H9 (cell line): ENCODE results near the gene EML1. TPM values are rescaled to one million over a fixed set of nuclear protein-coding genes. Genes with fewer than 3 reads are reported as not detected.

ENCODE experiments used
- DNase-seq: peaks from one replicate; pipeline ENCODE4 v3.0.0-alpha.2; 2017
- H2AFZ ChIP-seq: one replicate; pipeline ENCODE4 v1.6.1; 2013; ENCODE audit warnings: mild to moderate bottlenecking, low read length, control low read depth, moderate library complexity
- H2AK5ac ChIP-seq: 2 replicates; pipeline ENCODE4 v1.6.1; 2013; ENCODE audit warnings: low read length, control low read depth, mixed read lengths; ENCODE audit not compliant: insufficient read length
- H2BK120ac ChIP-seq: one replicate; pipeline ENCODE4 v1.6.1; 2013; ENCODE audit warnings: low read depth, mild to moderate bottlenecking, low read length, control low read depth, inconsistent platforms; ENCODE audit not compliant: poor library complexity, severe bottlenecking
- H2BK12ac ChIP-seq: 2 replicates; pipeline ENCODE4 v1.6.1; 2013; ENCODE audit warnings: low read length, control low read depth, mixed read lengths, low read depth; ENCODE audit not compliant: insufficient read length
- H2BK15ac ChIP-seq: 2 replicates; pipeline ENCODE4 v1.6.1; 2013; ENCODE audit warnings: low read depth, low read length, control low read depth
- H2BK20ac ChIP-seq: one replicate; pipeline ENCODE4 v1.6.1; 2013; ENCODE audit warnings: low read depth, mild to moderate bottlenecking, low read length, control low read depth, inconsistent platforms; ENCODE audit not compliant: poor library complexity, severe bottlenecking
- H2BK5ac ChIP-seq: 2 replicates; pipeline ENCODE4 v1.6.1; 2013; ENCODE audit warnings: low read length, control low read depth, mixed read lengths; ENCODE audit not compliant: insufficient read length
- H3K14ac ChIP-seq: 2 replicates; pipeline ENCODE4 v1.6.1; 2013; ENCODE audit warnings: low read length, control low read depth; ENCODE audit not compliant: insufficient read depth
- H3K18ac ChIP-seq: 2 replicates; pipeline ENCODE4 v1.6.1; 2013; ENCODE audit warnings: low read depth, mild to moderate bottlenecking, mixed read lengths, low read length, control low read depth; ENCODE audit not compliant: insufficient read length
- H3K23ac ChIP-seq: 2 replicates; pipeline ENCODE4 v1.6.1; 2013; ENCODE audit warnings: low read length, control low read depth, mixed read lengths, low read depth; ENCODE audit not compliant: insufficient read length
- H3K23me2 ChIP-seq: 2 replicates; pipeline ENCODE4 v1.6.1; 2013; ENCODE audit warnings: low read depth, mild to moderate bottlenecking, mixed read lengths, low read length, control low read depth; ENCODE audit not compliant: insufficient read length, poor library complexity, severe bottlenecking
- H3K27ac ChIP-seq: 2 replicates; pipeline ENCODE4 v1.5.1; 2013; ENCODE audit warnings: low read length, control low read depth, mixed read lengths, low read depth; ENCODE audit not compliant: insufficient read length
- H3K27me3 ChIP-seq: 2 replicates; pipeline ENCODE4 v1.6.1; 2013; ENCODE audit warnings: low read length, control low read depth, inconsistent platforms; ENCODE audit not compliant: insufficient read depth
- H3K4ac ChIP-seq: 2 replicates; pipeline ENCODE4 v1.6.1; 2013; ENCODE audit warnings: low read depth, mild to moderate bottlenecking, control low read depth, inconsistent platforms, low read length, moderate library complexity
- H3K4me1 ChIP-seq: 2 replicates; pipeline ENCODE4 v1.6.1; 2013; ENCODE audit warnings: low read length, control low read depth, inconsistent platforms; ENCODE audit not compliant: insufficient read depth
- H3K4me2 ChIP-seq: 2 replicates; pipeline ENCODE4 v1.6.1; 2013; ENCODE audit warnings: low read length, control low read depth, mixed read lengths; ENCODE audit not compliant: insufficient read length, insufficient read depth
- H3K56ac ChIP-seq: 2 replicates; pipeline ENCODE4 v1.6.1; 2013; ENCODE audit warnings: low read depth, mild to moderate bottlenecking, mixed read lengths, low read length, control low read depth; ENCODE audit not compliant: insufficient read length
- H3K79me1 ChIP-seq: 2 replicates; pipeline ENCODE4 v1.6.1; 2013; ENCODE audit warnings: low read depth, mild to moderate bottlenecking, moderate library complexity, low read length, control low read depth, inconsistent platforms; ENCODE audit not compliant: insufficient read depth, poor library complexity, severe bottlenecking
- H3K79me2 ChIP-seq: 2 replicates; pipeline ENCODE4 v1.6.1; 2013; ENCODE audit warnings: low read length, control low read depth, inconsistent platforms; ENCODE audit not compliant: insufficient read depth
- H3K9ac ChIP-seq: 2 replicates; pipeline ENCODE4 v1.6.1; 2013; ENCODE audit warnings: low read length, control low read depth, mixed read lengths; ENCODE audit not compliant: insufficient read length; ENCODE audit errors: extremely low read depth
- H3K9me3 ChIP-seq: one replicate; pipeline ENCODE4 v1.6.1; 2013; ENCODE audit warnings: low read depth, low read length, inconsistent platforms; ENCODE audit not compliant: control insufficient read depth
- H3T11ph ChIP-seq: one replicate; pipeline ENCODE4 v1.6.1; 2013; ENCODE audit warnings: mild to moderate bottlenecking, low read length, control low read depth, inconsistent platforms
- H4K20me1 ChIP-seq: one replicate; pipeline ENCODE4 v1.6.1; 2013; ENCODE audit not compliant: control insufficient read depth, insufficient read length, insufficient read depth
- H4K5ac ChIP-seq: 2 replicates; pipeline ENCODE4 v1.6.1; 2013; ENCODE audit warnings: low read depth, mild to moderate bottlenecking, mixed read lengths, low read length, control low read depth; ENCODE audit not compliant: insufficient read length
- H4K8ac ChIP-seq: replicated peaks from 2 replicates; pipeline ENCODE4 v1.6.1; 2013; ENCODE audit warnings: low read length, control low read depth, mixed read lengths, low read depth; ENCODE audit not compliant: insufficient read length
- H4K91ac ChIP-seq: 2 replicates; pipeline ENCODE4 v1.6.1; 2013; ENCODE audit warnings: low read depth, mild to moderate bottlenecking, moderate library complexity, mixed read lengths, low read length, control low read depth; ENCODE audit not compliant: insufficient read length
- H3K27ac Mint-ChIP-seq, 3 experiments: 2 replicates in 2 of 3; 3 replicates in 1 of 3; pipeline ENCODE4 v1.8.0; 2020 to 2021; ENCODE audit warnings: mixed read lengths in 3 of 3, mild to moderate bottlenecking in 1 of 3, moderate library complexity in 1 of 3
- H3K27me3 Mint-ChIP-seq: 2 replicates; pipeline ENCODE4 v1.8.0; 2021; ENCODE audit warnings: low read depth, mild to moderate bottlenecking, moderate library complexity, mixed read lengths
- H3K36me3 Mint-ChIP-seq, 3 experiments: 2 replicates in 2 of 3; 3 replicates in 1 of 3; pipeline ENCODE4 v1.8.0; 2020 to 2021; ENCODE audit warnings: low read depth in 3 of 3, mixed read lengths in 3 of 3; ENCODE audit not compliant: insufficient read depth in 1 of 3
- H3K4me1 Mint-ChIP-seq, 2 experiments: 2 replicates each; pipeline ENCODE4 v1.8.0; 2020; ENCODE audit warnings: mixed read lengths in 2 of 2
- H3K4me3 Mint-ChIP-seq, 2 experiments: 2 replicates in 1 of 2; 3 replicates in 1 of 2; pipeline ENCODE4 v1.8.0; 2020 to 2021; ENCODE audit warnings: mild to moderate bottlenecking in 2 of 2, mixed read lengths in 2 of 2, moderate library complexity in 1 of 2
- H3K9me3 Mint-ChIP-seq, 2 experiments: 2 replicates in 1 of 2; 3 replicates in 1 of 2; pipeline ENCODE4 v1.8.0; 2020; ENCODE audit warnings: mild to moderate bottlenecking in 2 of 2, mixed read lengths in 2 of 2, moderate library complexity in 1 of 2
- CTCF ChIP-seq: fragments of 200-600 bp; sonication (generic); conservative IDR thresholded peaks from 3 replicates; pipeline ENCODE4 v1.8.0; 2021; ENCODE audit warnings: antibody characterized with exemption, mild to moderate bottlenecking
- WGBS: extraction: QIAGEN DNeasy Blood & Tissue Kit; methylation state at CpG from one replicate; pipeline ENCODE4 v1.1.7; 2013; ENCODE audit warnings: missing lambda C conversion rate, low lambda C conversion rate, mixed read lengths; ENCODE audit not compliant: insufficient read length; ENCODE audit errors: extremely low coverage; 5-methylcytosine and 5-hydroxymethylcytosine counted together
- total RNA-seq: library from RNA; stranded (reverse); gene quantifications from 2 replicates; pipeline ENCODE4 v1.2.1, GENCODE V29; 2021

Gene EML1
- total RNA-seq, 1 experiment from 2014 or later: 16.7 TPM

- no peak overlapping the region for H2BK15ac ChIP-seq
- no peak overlapping the region for H3K27ac ChIP-seq
- Mint-ChIP-seq H3K27me3 (peaks cover 47% of the 10 kb centered on the region), H3K36me3 (peaks cover 0 to 28% (median 24%) of the 10 kb centered on the region in 3 experiments; a peak in 6 of 7 replicates), H3K27ac (no peak overlapping the region; a peak in 1 of 7 replicates), H3K4me1 (peaks cover 15 to 27% of the 10 kb centered on the region in 2 experiments), H3K9me3 (peaks cover 17 to 22% of the 10 kb centered on the region in 2 experiments), H3K4me3 (peak overlapping the region; percentile 83 to 96)
- no peak overlapping the region for H3K4ac ChIP-seq
- no peak overlapping the region for H4K91ac ChIP-seq
- H3K9me3 ChIP-seq: no peaks in the 10 kb centered on the region
- no CpG with 5 or more reads among the region's 11 CpGs for WGBS
- no peak overlapping the region for H4K8ac ChIP-seq
- H2BK120ac ChIP-seq: no peak overlapping the region
- H3K79me1 ChIP-seq: no peaks in the 10 kb centered on the region
- no peak overlapping the region for H3K18ac ChIP-seq
- no peak for TF ChIP-seq CTCF
- H2BK20ac ChIP-seq: no peak overlapping the region
- peaks cover 3% of the 10 kb centered on the region; the same call in 1 of the 2 replicates for H3K79me2 ChIP-seq
- no peak overlapping the region for H3K14ac ChIP-seq
- H3K23me2 ChIP-seq: no peaks in the 10 kb centered on the region
- H3K56ac ChIP-seq: no peak overlapping the region
- H3K23ac ChIP-seq: no peak overlapping the region
- no peak overlapping the region for H3T11ph ChIP-seq
- no peak overlapping the region for H3K9ac ChIP-seq
- no peaks in the 10 kb centered on the region; the same call in 1 of the 2 replicates for H3K4me1 ChIP-seq
- peaks cover 17% of the 10 kb centered on the region; the same call in 1 of the 2 replicates for H3K27me3 ChIP-seq
- no peak overlapping the region for H2AFZ ChIP-seq
- DNase-seq: no peak
- no peak overlapping the region for H2BK5ac ChIP-seq
- no peak overlapping the region for H2BK12ac ChIP-seq
- no peak overlapping the region for H4K5ac ChIP-seq
- H3K4me2 ChIP-seq: peak overlapping the region; percentile 64
- H4K20me1 ChIP-seq: no peaks in the 10 kb centered on the region
- no peak overlapping the region for H2AK5ac ChIP-seq
Observed at GRCh38 chr14:99972748-99973466, 179.7 kb downstream of the EML1 start.
